PC-9 (cell line): ENCODE data around the gene COMMD10. TPM values are rescaled to one million over a fixed set of nuclear protein-coding genes. Genes with fewer than 3 reads are reported as not detected.

Source experiments
- BruUV-seq: library from RNA; stranded (reverse); fragments of 400-500 nt; replicated peaks from 2 replicates; lab custom pipeline; 2021; lab: Mats Ljungman, UMichigan
- CTCF ChIA-PET: fragments of 300-600 bp; sonication (Branson Sonifier 250); formaldehyde crosslinking; loops from one replicate; lab custom pipeline; 2022; ENCODE audit warnings: antibody characterized with exemption; lab: Charles Lee
- POLR2A ChIA-PET: fragments of 300-600 bp; sonication (Branson Sonifier 250); formaldehyde crosslinking; loops from one replicate; lab custom pipeline; 2022; ENCODE audit warnings: antibody characterized with exemption; ENCODE audit not compliant: unreplicated experiment; lab: Charles Lee
- DNase-seq, 2 experiments: peaks; one replicate each; pipeline versions ENCODE4 v3.0.0 to v3.0.0-alpha.2; 2015 to 2022; ENCODE audit warnings: mixed read lengths in 1 of 2
- H2AFZ ChIP-seq: fragments of 200-600 bp; sonication (generic); 2 replicates; pipeline ENCODE4 v1.8.1; 2017; ENCODE audit warnings: antibody characterized with exemption
- H3F3A ChIP-seq: fragments of 200-600 bp; sonication (generic); 2 replicates; pipeline ENCODE4 v1.8.1; 2017; ENCODE audit warnings: antibody characterized with exemption, mild to moderate bottlenecking, low read depth; ENCODE audit not compliant: insufficient read depth
- H3K27ac ChIP-seq: fragments of 200-600 bp; sonication (generic); 2 replicates; pipeline ENCODE4 v1.6.1; 2016; ENCODE audit warnings: mixed run types
- H3K27me3 ChIP-seq: fragments of 200-600 bp; sonication (generic); 2 replicates; pipeline ENCODE4 v1.6.1; 2016; ENCODE audit warnings: low read depth, mixed run types; ENCODE audit not compliant: insufficient read depth
- H3K36me3 ChIP-seq: fragments of 200-600 bp; sonication (generic); 2 replicates; pipeline ENCODE4 v1.6.1; 2016; ENCODE audit warnings: low read depth, mixed run types
- H3K4me1 ChIP-seq: fragments of 200-600 bp; sonication (generic); replicated peaks from 2 replicates; pipeline ENCODE4 v1.6.1; 2016; ENCODE audit warnings: mixed run types; ENCODE audit not compliant: insufficient read depth
- H3K4me2 ChIP-seq: fragments of 200-600 bp; sonication (generic); 2 replicates; pipeline ENCODE4 v1.6.1; 2017; ENCODE audit warnings: mixed run types
- H3K4me3 ChIP-seq: fragments of 200-600 bp; sonication (generic); 2 replicates; pipeline ENCODE4 v1.6.1; 2016; ENCODE audit warnings: mixed run types
- H3K79me2 ChIP-seq: fragments of 200-600 bp; sonication (generic); 2 replicates; pipeline ENCODE4 v1.6.1; 2017; ENCODE audit warnings: low read depth, mixed run types
- H3K9me2 ChIP-seq: fragments of 200-600 bp; sonication (generic); 2 replicates; pipeline ENCODE4 v1.8.1; 2017; ENCODE audit warnings: mild to moderate bottlenecking; ENCODE audit not compliant: insufficient read depth
- H3K9me3 ChIP-seq: fragments of 200-600 bp; sonication (generic); 2 replicates; pipeline ENCODE4 v1.8.1; 2016; ENCODE audit warnings: low read depth; ENCODE audit not compliant: insufficient read depth
- H4K20me1 ChIP-seq: fragments of 200-600 bp; sonication (generic); 2 replicates; pipeline ENCODE4 v1.8.1; 2017; ENCODE audit not compliant: insufficient read depth
- EZH2 ChIP-seq: fragments of 200-600 bp; sonication (generic); IDR thresholded peaks from 2 replicates; pipeline ENCODE4 v1.8.0; 2017; ENCODE audit warnings: antibody characterized with exemption, low read depth
- intact Hi-C: fragments of 100-400 bp; cut with micrococcal nuclease; formaldehyde crosslinking; loops from one replicate; pipeline ENCODE4 v1.10.0; 2022; ENCODE audit not compliant: unreplicated experiment
- total RNA-seq: library from RNA; stranded (reverse); gene quantifications from 2 replicates; pipeline ENCODE4 v1.2.3, GENCODE V29; 2021
- TF ChIP-seq, protein P1 (sequence below): fragments of 200-600 bp; sonication (generic); conservative IDR thresholded peaks from 2 replicates; pipeline ENCODE4 v1.6.1; 2017; ENCODE audit warnings: mixed run types, antibody characterized with exemption, mild to moderate bottlenecking, moderate library complexity

Gene COMMD10
- total RNA-seq, 1 experiment from 2014 or later, result 17.9 TPM

DNA sequence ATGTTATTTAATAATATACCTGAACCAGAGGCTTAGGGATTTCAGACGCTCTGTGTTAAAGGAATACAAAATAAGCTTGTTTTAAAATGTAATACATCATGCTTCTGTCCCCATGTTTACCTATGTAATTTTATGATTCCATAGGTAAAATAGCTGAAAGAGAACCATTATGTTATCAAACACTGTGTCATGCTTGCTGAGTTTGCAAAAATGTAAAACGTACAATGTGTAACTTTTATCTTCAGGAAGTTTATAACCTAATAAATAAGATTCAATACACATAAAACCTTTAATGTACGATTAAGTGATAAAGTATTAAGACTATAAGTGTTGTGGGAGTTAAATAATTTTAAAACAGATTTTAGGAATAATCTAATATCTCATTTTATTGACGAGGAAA lies 94.1 kb downstream of the COMMD10 start:
- Histone ChIP-seq H3F3A (no peaks in the 10 kb centered on the region), H2AFZ (no peak overlapping the region), H3K4me3 (no peak overlapping the region), H3K4me2 (no peak overlapping the region), H3K9me2 (no peaks in the 10 kb centered on the region), H4K20me1 (no peaks in the 10 kb centered on the region), H3K4me1 (no peaks in the 10 kb centered on the region), H3K79me2 (no peaks in the 10 kb centered on the region), H3K27me3 (no peaks in the 10 kb centered on the region), H3K9me3 (0 out of 2 replicates have a peak, but pooled peaks cover 5% of the 10 kb centered on the region), H3K36me3 (no peaks in the 10 kb centered on the region), H3K27ac (no peak overlapping the region)
- DNase-seq, result no peak
- no peak for TF ChIP-seq EZH2
- TF ChIP-seq, protein P1, sequence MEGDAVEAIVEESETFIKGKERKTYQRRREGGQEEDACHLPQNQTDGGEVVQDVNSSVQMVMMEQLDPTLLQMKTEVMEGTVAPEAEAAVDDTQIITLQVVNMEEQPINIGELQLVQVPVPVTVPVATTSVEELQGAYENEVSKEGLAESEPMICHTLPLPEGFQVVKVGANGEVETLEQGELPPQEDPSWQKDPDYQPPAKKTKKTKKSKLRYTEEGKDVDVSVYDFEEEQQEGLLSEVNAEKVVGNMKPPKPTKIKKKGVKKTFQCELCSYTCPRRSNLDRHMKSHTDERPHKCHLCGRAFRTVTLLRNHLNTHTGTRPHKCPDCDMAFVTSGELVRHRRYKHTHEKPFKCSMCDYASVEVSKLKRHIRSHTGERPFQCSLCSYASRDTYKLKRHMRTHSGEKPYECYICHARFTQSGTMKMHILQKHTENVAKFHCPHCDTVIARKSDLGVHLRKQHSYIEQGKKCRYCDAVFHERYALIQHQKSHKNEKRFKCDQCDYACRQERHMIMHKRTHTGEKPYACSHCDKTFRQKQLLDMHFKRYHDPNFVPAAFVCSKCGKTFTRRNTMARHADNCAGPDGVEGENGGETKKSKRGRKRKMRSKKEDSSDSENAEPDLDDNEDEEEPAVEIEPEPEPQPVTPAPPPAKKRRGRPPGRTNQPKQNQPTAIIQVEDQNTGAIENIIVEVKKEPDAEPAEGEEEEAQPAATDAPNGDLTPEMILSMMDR, result no peak
- ChIA-PET POLR2A (no interaction called here), CTCF (no interaction called here)
- BruUV-seq, result no TSS peak
- intact Hi-C loops, result no loop called here

DNA sequence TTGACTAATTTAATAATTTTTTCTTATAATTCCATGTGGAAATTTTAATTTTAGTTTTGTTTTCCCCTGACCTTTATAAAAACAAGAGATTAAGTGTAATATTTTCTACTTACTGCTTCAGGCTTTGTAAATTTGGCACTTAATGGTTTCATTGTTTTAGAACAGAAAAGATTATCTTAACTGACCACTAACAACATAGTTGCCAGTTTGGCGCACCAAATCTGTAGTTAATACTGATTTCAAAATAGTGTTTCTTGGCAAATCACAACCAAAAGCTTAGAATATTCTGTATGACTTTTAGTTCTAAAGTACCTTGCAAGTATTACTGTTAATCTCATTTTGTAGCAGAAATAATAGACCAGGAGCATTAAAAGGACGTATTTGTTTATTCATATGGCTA lies 124.3 kb downstream of the COMMD10 start:
- CTCF ChIA-PET, result no interaction called here
- H4K20me1 ChIP-seq, result no peaks in the 10 kb centered on the region
- intact Hi-C loops, result no loop called here
- no peak overlapping the region for H3K27ac ChIP-seq
- H2AFZ ChIP-seq, result no peak overlapping the region
- BruUV-seq, result no TSS peak
- POLR2A ChIA-PET, result no interaction called here
- H3K27me3 ChIP-seq, result no peaks in the 10 kb centered on the region
- H3K9me3 ChIP-seq, result no peaks in the 10 kb centered on the region
- no peak overlapping the region for H3K4me3 ChIP-seq
- H3K4me1 ChIP-seq, result no peaks in the 10 kb centered on the region
- DNase-seq, result no peak
- no peaks in the 10 kb centered on the region for H3F3A ChIP-seq
- TF ChIP-seq, protein P1, result no peak
- no peak for TF ChIP-seq EZH2
- no peaks in the 10 kb centered on the region for H3K9me2 ChIP-seq
- H3K36me3 ChIP-seq, result no peaks in the 10 kb centered on the region
- no peak overlapping the region for H3K4me2 ChIP-seq
- H3K79me2 ChIP-seq, result no peaks in the 10 kb centered on the region

DNA sequence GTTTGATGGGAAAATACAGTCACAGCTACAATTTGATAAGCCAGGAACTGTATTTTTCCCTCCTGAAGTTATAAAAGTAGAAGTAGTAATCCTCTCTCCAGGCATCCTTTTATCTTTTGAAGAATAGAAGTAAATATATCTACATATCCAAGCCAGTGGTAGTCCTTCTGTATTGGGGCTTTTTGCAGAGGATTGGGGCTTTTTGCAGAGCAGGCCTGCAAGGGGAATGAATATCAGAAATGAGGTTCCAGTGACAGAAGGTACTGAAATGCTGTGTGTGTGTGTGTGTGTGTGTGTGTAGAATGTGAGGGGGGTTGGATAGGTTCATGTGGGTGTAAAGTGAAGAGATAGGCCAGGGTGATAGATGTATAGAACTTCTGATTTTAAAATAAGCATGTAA lies 127.4 kb downstream of the COMMD10 start:
- Histone ChIP-seq H3K4me3 (no peak overlapping the region), H3K9me3 (no peaks in the 10 kb centered on the region), H3K4me2 (no peak overlapping the region), H3F3A (no peaks in the 10 kb centered on the region), H4K20me1 (no peaks in the 10 kb centered on the region), H3K27me3 (no peaks in the 10 kb centered on the region), H3K27ac (no peak overlapping the region), H3K9me2 (no peaks in the 10 kb centered on the region), H3K4me1 (no peaks in the 10 kb centered on the region), H3K79me2 (no peaks in the 10 kb centered on the region), H3K36me3 (no peaks in the 10 kb centered on the region), H2AFZ (no peak overlapping the region)
- ChIA-PET POLR2A (no interaction called here), CTCF (no interaction called here)
- no peak for TF ChIP-seq EZH2
- TF ChIP-seq, protein P1, result no peak
- no TSS peak for BruUV-seq
- DNase-seq, result no peak
- intact Hi-C loops, result no loop called here
